AG04450 (cell line): ENCODE measurements around the gene ZSWIM4. TPM values are rescaled to one million over a fixed set of nuclear protein-coding genes. Genes with fewer than 3 reads are reported as not detected.

ENCODE experiments used
- CTCF ChIA-PET: fragments of 300-600, 350-600 bp; formaldehyde crosslinking; extraction: SDS; loops from one replicate; lab custom pipeline; 2022; ENCODE audit warnings: antibody characterized with exemption, inconsistent platforms; lab: Charles Lee
- POLR2A ChIA-PET: fragments of 350-600 bp; formaldehyde crosslinking; extraction: SDS; loops from one replicate; lab custom pipeline; 2021; ENCODE audit warnings: antibody characterized with exemption, inconsistent platforms; lab: Yijun Ruan, JAX
- DNase-seq: peaks from one replicate; pipeline ENCODE4 v3.0.0-alpha.2; 2011; ENCODE audit warnings: low read depth, low spot score
- H3K27ac ChIP-seq: one replicate; pipeline ENCODE4 v1.5.1; 2012; ENCODE audit warnings: low read depth, low read length, control low read depth
- H3K27me3 ChIP-seq: one replicate; pipeline ENCODE4 v1.6.0; 2012; ENCODE audit warnings: low read length; ENCODE audit not compliant: control insufficient read depth, insufficient read depth
- H3K4me3 ChIP-seq: 2 replicates; pipeline ENCODE4 v1.5.1; 2011; ENCODE audit warnings: mild to moderate bottlenecking, low read depth, low read length, control low read depth
- H3K9me3 ChIP-seq: 2 replicates; pipeline ENCODE4 v1.5.1; 2012; ENCODE audit warnings: low read length; ENCODE audit not compliant: control insufficient read depth, insufficient read depth
- CTCF ChIP-seq: IDR thresholded peaks from 2 replicates; pipeline ENCODE4 v1.5.1; 2011; ENCODE audit warnings: low read depth, low read length, control low read depth, inconsistent platforms
- polyA plus RNA-seq: library from polyadenylated mRNA; depleted of rRNA; stranded (reverse); fragments of >200 nt; gene quantifications from 2 replicates; pipeline ENCODE4 v1.2.3, GENCODE V29; 2011

ZSWIM4 gene
- polyA plus RNA-seq, 1 experiment: 2.3 TPM

GRCh38 chr19:13842291-13843103, 47.3 kb downstream of the ZSWIM4 start:
- POLR2A ChIA-PET: interaction anchor here (0.8 to 4.4 kb wide), 3 partner anchors 20 to 54 kb away, joined by 3 to 27 read pairs (median 10); partner anchors contain the start of gene ZSWIM4
- H3K27ac ChIP-seq: peak overlapping the region; percentile 82
- peak overlapping the region; percentile 88 for H3K4me3 ChIP-seq
- CTCF ChIA-PET: interaction anchor here (1.1 to 1.4 kb wide), 2 partner anchors 20 to 68 kb away, joined by 3 to 4 read pairs; partner anchors contain the start of gene C19orf53
- no peaks in the 10 kb centered on the region for H3K27me3 ChIP-seq
- no peaks in the 10 kb centered on the region; the same call in 1 of the 2 replicates for H3K9me3 ChIP-seq
- no peak for DNase-seq
- no peak for TF ChIP-seq CTCF

GRCh38 chr19:13843104-13843921, 48.1 kb downstream of the ZSWIM4 start:
- no peaks in the 10 kb centered on the region for H3K27me3 ChIP-seq
- H3K4me3 ChIP-seq: peak overlapping the region; percentile 65
- CTCF ChIA-PET: no interaction called here
- no peaks in the 10 kb centered on the region; the same call in 1 of the 2 replicates for H3K9me3 ChIP-seq
- H3K27ac ChIP-seq: peak overlapping the region; percentile 82
- DNase-seq: no peak
- POLR2A ChIA-PET: interaction anchor here (0.5 to 1.0 kb wide), 5 partner anchors 19 to 193 kb away, joined by 3 to 4 read pairs (median 3); partner anchors contain the start of genes C19orf53 and ZSWIM4
- no peak for TF ChIP-seq CTCF

- Histone ChIP-seq H3K9me3 (no peaks in the 10 kb centered on the region; the same call in 1 of the 2 replicates), H3K27me3 (no peaks in the 10 kb centered on the region), H3K27ac (peak overlapping the region; percentile 21), H3K4me3 (no peak overlapping the region)
- TF ChIP-seq CTCF: no peak
- CTCF ChIA-PET: no interaction called here
- POLR2A ChIA-PET: interaction anchor here (0.5 to 1.0 kb wide), 4 partner anchors 18 to 194 kb away, joined by 3 to 4 read pairs (median 4); partner anchors contain the start of gene C19orf53
- no peak for DNase-seq
Measured at GRCh38 chr19:13844130-13844631, 48.9 kb downstream of the ZSWIM4 start.

GRCh38 chr19:13846557-13847406, 51.5 kb downstream of the ZSWIM4 start:
- DNase-seq: no peak
- Histone ChIP-seq H3K27ac (peak overlapping the region; percentile 100), H3K27me3 (no peaks in the 10 kb centered on the region), H3K9me3 (no peaks in the 10 kb centered on the region; the same call in 1 of the 2 replicates), H3K4me3 (peak overlapping the region; percentile 58)
- POLR2A ChIA-PET: interaction anchor here (1.0 to 3.0 kb wide), 5 partner anchors 7 to 17 kb away, joined by 3 to 8 read pairs (median 7); no protein-coding TSS in a partner anchor
- no peak for TF ChIP-seq CTCF
- CTCF ChIA-PET: interaction anchor here (0.7 to 1.1 kb wide), 3 partner anchors 15 to 471 kb away, joined by 4 to 8 read pairs (median 5); no protein-coding TSS in a partner anchor
